ENCODE data around the gene TFB1M.

GRCh38 chr6:155310596-155310995 lies 3.7 kb downstream of the TFB1M start:
- no peak for TF ChIP-seq POLR2AphosphoS5 (IDR thresholded peaks at IDR 0.05; ENCODE audit: low read depth, low read length)
- no peak for TF ChIP-seq TAF1 (IDR thresholded peaks at IDR 0.05; ENCODE audit: borderline replicate concordance, insufficient read depth, low read length)
